ENCODE data around the gene CPT1B.

The CPT1B gene

GRCh38 chr22:50574383-50574755, 3.9 kb downstream of the CPT1B start:
- no peak for DNase-seq (ENCODE audit: low read depth)
- TF ChIP-seq CTCF (IDR thresholded peaks at IDR 0.05; ENCODE audit: low read length, missing control alignments), result no peak

GRCh38 chr22:50573491-50574382, 4.5 kb downstream of the CPT1B start:
- no peak overlapping the region for H3K4me3 ChIP-seq (replicated peaks; ENCODE audit: low read depth, low read length)
- TF ChIP-seq CTCF (IDR thresholded peaks at IDR 0.05; ENCODE audit: low read length, missing control alignments), result no peak
- no peak for DNase-seq (ENCODE audit: low read depth)

More at GRCh38 chr22:50574383-50574755, 3.9 kb downstream of the CPT1B start:
- no peak overlapping the region for H3K4me3 ChIP-seq (replicated peaks; ENCODE audit: low read depth, low read length)

GRCh38 chr22:50572965-50573364, 5.3 kb downstream of the CPT1B start:
- DNase-seq (ENCODE audit: low read depth), result no peak
- TF ChIP-seq CTCF (IDR thresholded peaks at IDR 0.05; ENCODE audit: low read length, missing control alignments), result no peak
- no peak overlapping the region for H3K4me3 ChIP-seq (replicated peaks; ENCODE audit: low read depth, low read length)

- no peak for TF ChIP-seq CTCF (IDR thresholded peaks at IDR 0.05; ENCODE audit: low read length, missing control alignments)
- H3K4me3 ChIP-seq (replicated peaks; ENCODE audit: low read depth, low read length), result no peak overlapping the region
- no peak for DNase-seq (ENCODE audit: low read depth)
These were observed 6.7 kb downstream of the CPT1B start for GRCh38 chr22:50571264-50572175.

GRCh38 chr22:50570861-50571260, 7.4 kb downstream of the CPT1B start:
- DNase-seq (ENCODE audit: low read depth), result no peak
- no peak for TF ChIP-seq CTCF (IDR thresholded peaks at IDR 0.05; ENCODE audit: low read length, missing control alignments)
- no peak overlapping the region for H3K4me3 ChIP-seq (replicated peaks; ENCODE audit: low read depth, low read length)

GRCh38 chr22:50569896-50570535, 8.2 kb downstream of the CPT1B start:
- no peak overlapping the region for H3K4me3 ChIP-seq (replicated peaks; ENCODE audit: low read depth, low read length)
- no peak for TF ChIP-seq CTCF (IDR thresholded peaks at IDR 0.05; ENCODE audit: low read length, missing control alignments)
- no peak for DNase-seq (ENCODE audit: low read depth)

All from fibroblast of pulmonary artery (primary cell).